Aorta (tissue), 5 donors: ENCODE results near the gene NUDT4. TPM values are rescaled to one million over a fixed set of nuclear protein-coding genes. Genes with fewer than 3 reads are reported as not detected.
A peak's percentile ranks its signal among the peaks of the same experiment; 100 is the strongest.

ENCODE experiments used
- ATAC-seq: fragments of 200-7000 bp; cut with Tn5 transposase; one replicate; pipeline ENCODE4 v1.9.1; 2022; ENCODE audit warnings: moderate library complexity; ENCODE audit not compliant: low FRiP score
- DNase-seq, 2 donors: peaks; one replicate each; pipeline ENCODE4 v3.0.0-alpha.2; 2020
- H3K27ac ChIP-seq, 2 donors: one replicate each; pipeline ENCODE4 v1.5.1; 2013; ENCODE audit warnings: low read length in 2 of 2, mild to moderate bottlenecking in 2 of 2, moderate library complexity in 2 of 2, control low read depth in 1 of 2, inconsistent platforms in 1 of 2, low read depth in 1 of 2
- H3K27me3 ChIP-seq, 2 donors: one replicate each; pipeline ENCODE4 v1.6.1; 2013; ENCODE audit warnings: control low read depth in 1 of 2, low read length in 1 of 2, mild to moderate bottlenecking in 1 of 2, moderate library complexity in 1 of 2; ENCODE audit not compliant: insufficient read depth in 2 of 2, control insufficient read depth in 1 of 2
- H3K36me3 ChIP-seq, 2 donors: one replicate each; pipeline ENCODE4 v1.6.1; 2013; ENCODE audit warnings: control low read depth in 1 of 2, low read length in 1 of 2, mild to moderate bottlenecking in 1 of 2; ENCODE audit not compliant: insufficient read depth in 2 of 2, control insufficient read depth in 1 of 2
- H3K4me1 ChIP-seq, 2 donors: one replicate each; pipeline ENCODE4 v1.6.1; 2013; ENCODE audit warnings: low read length in 2 of 2, control low read depth in 1 of 2, mild to moderate bottlenecking in 1 of 2, moderate library complexity in 1 of 2; ENCODE audit not compliant: insufficient read depth in 2 of 2, control insufficient read depth in 1 of 2
- H3K4me3 ChIP-seq, 2 donors: one replicate each; pipeline ENCODE4 v1.5.1; 2013; ENCODE audit warnings: low read length in 2 of 2, control low read depth in 1 of 2, mild to moderate bottlenecking in 1 of 2
- H3K9me3 ChIP-seq: one replicate; pipeline ENCODE4 v1.6.1; 2013; ENCODE audit warnings: mild to moderate bottlenecking, low read length; ENCODE audit not compliant: control insufficient read depth
- WGBS, 2 donors: extraction: QIAGEN DNeasy Blood & Tissue Kit; methylation state at CpG; one replicate each; pipeline ENCODE4 v1.1.7; 2013; 5-methylcytosine and 5-hydroxymethylcytosine counted together
- intact Hi-C, 2 donors: fragments of 100-400 bp; cut with DNase I; formaldehyde crosslinking; loops; one replicate each; pipeline versions ENCODE4 v1.14.2 to v1.15.0; 2022
- polyA plus RNA-seq, 2 donors: library from polyadenylated mRNA; stranded (reverse); fragments of 200-250 nt; gene quantifications; one replicate each; pipeline ENCODE4 v1.2.3, GENCODE V29; 2013
- total RNA-seq, 2 donors: library from RNA; stranded (reverse); fragmentation: NEBNext Ultra II Directional; extraction: Animal tissue kit (Norgen Biotek cat#: 25700); gene quantifications; one replicate each; pipeline ENCODE4 v1.2.1, GENCODE V29; 2021
- donor health status: healthy with polysubstance abuse.
- donor health status: Bipolar disorder and iron deficiency.
- donor health status: DM: no; HTN: no; CAD: no.
- donor health status: DM: no; HTN: no; CAD: no.
- donor health status: DM: yes; HTN: yes; CAD: no.

The NUDT4 gene
- total and polyA plus RNA-seq, 4 donors: 47.3 to 101 (median 65.6) TPM

DNA sequence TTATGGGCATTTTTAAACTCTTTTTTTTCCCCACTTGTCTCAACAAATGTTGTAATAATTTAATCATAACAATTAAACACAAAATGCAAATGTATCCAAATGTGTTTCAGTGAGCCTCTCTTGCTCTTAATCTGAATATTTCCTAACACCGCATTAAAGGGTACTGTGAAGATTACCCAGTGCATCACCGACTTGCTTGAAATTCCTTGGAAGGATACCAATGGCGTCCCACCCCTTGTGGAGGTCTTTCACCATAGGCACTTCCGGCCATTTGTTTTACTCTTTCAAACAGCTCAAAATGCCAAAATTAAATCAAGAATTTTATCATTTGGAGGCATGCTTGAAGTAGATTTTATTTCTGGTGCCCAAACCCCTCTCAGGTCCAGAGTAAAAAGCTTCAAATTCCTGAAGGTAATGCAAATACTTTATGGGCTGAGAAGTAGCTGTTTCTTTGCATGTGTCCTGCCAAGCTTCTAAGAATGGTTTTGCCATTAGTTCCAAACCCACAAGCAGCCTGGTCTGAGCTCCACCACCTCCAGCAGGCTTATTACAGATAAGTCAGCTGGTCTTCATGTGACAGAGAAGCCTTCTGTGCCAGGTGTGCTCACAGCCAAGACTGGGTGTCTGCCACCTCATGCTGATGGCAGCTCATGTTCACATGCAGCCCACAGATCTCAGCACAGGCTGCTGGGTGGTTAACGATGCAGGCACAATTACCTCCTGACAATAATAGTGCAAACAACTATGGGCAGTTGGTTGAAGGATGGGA, 16.4 kb upstream of the NUDT4 start:
- intact Hi-C loops: no loop called here
- WGBS, 2 donors: 12 to 23% methylated on average over 5 of the region's 5 CpGs
- Histone ChIP-seq H3K9me3 (no peaks in the 10 kb centered on the region), H3K27me3 (no peaks in the 10 kb centered on the region), H3K27ac (peak overlapping the region in 1 of 2 donors; percentile 64), H3K4me1 (peaks cover 0 to 7% of the 10 kb centered on the region in 2 donors), H3K36me3 (no peaks in the 10 kb centered on the region), H3K4me3 (no peak overlapping the region)
- no peak for DNase-seq
- peak; percentile 59 for ATAC-seq

DNA sequence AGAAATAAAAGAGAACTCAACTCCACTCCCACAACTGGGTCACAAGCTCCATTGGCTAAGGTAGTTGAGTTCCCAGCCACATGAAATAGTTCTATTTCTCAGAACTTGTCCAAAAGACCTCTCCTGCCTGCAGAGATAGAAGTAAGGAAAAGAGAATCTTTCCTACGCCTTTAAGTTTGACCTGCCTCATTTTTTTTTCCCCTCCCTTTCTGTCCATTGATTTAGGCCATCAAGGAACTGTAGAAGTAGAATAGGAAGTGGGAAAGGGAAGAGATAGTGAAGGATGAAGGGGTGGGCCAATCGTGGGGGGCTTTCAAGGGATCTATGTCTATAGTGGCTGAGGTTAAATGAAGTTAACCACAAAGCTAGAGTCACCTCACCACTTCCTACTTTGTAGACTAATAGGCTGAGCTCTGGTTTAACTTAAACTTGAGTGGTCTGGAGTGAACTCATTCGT, 13.9 kb upstream of the NUDT4 start:
- intact Hi-C loops: no loop called here
- no peak overlapping the region for H3K27ac ChIP-seq
- DNase-seq (no peak), ATAC-seq (no peak)
- no peaks in the 10 kb centered on the region for H3K27me3 ChIP-seq
- no peak overlapping the region for H3K4me3 ChIP-seq
- peaks cover 0 to 7% of the 10 kb centered on the region in 2 donors for H3K4me1 ChIP-seq
- no peaks in the 10 kb centered on the region for H3K36me3 ChIP-seq
- WGBS, 2 donors: 74 to 82% methylated on average over 3 of the region's 3 CpGs
- H3K9me3 ChIP-seq: no peaks in the 10 kb centered on the region

DNA sequence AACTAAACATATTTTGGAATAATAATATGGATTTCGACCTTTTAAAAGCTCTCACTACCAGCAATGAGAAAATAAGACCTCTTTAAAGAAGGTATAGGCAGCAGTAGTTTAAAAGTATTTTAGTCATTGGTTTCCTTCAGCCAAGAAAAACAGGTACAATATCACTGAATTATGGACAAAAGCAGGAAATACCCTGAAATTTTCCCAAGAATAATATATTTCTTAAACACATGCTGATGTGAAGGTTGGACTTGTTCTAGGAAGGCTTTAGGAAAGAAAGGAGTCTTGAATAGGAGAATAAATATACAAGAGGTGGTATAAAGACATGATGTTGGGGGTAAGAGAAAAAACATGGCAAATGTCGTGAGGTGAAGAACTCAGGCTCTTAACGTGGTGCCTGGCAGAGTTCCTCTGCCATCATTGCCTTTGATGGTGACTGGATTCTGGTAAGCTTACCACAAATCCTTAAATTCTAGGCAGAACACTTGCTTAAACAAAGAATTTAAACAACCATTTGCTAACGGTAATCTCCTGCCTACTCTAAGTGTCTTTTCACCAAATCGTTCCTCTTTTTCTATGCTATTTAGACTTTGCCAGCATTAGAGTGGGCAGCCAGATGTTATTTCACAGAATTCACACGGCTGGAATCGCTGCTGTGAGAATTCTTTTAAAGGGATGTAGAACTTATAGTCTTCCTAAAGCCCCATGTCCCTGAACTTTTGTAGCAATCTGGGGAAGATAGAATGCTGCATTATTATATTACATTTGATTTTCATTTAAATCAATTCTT, 11.9 kb upstream of the NUDT4 start:
- no peak overlapping the region for H3K4me3 ChIP-seq
- no peak for ATAC-seq
- no peaks in the 10 kb centered on the region for H3K36me3 ChIP-seq
- peaks cover 0 to 7% of the 10 kb centered on the region in 2 donors for H3K4me1 ChIP-seq
- intact Hi-C loops: no loop called here
- 10 to 14% methylated on average over 7 of the region's 7 CpGs for WGBS, 2 donors
- no peaks in the 10 kb centered on the region for H3K9me3 ChIP-seq
- no peaks in the 10 kb centered on the region for H3K27me3 ChIP-seq
- H3K27ac ChIP-seq: peak overlapping the region in 1 of 2 donors; percentile 44
- no peak for DNase-seq

DNA sequence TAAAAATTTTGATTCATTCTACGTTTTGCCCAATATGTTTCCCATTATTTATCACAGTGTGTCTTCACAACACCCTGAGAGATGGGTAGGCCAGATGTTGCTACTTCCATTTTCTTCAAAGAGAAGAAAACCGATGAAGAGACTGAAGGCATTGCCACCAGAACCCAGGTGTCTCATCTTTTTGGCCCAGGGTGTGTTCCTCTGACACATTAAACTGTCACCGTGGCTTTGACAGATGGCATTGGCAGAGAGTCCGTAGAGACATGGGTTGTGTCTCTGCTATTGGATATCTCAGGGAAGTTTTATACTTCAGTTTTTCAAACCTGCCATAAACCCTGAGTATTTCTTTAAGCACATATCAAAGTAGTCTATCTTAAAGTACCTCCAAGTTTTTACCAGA, 11.3 kb upstream of the NUDT4 start:
- ATAC-seq (no peak), DNase-seq (no peak)
- 77 to 79% methylated on average over 4 of the region's 4 CpGs for WGBS, 2 donors
- Histone ChIP-seq H3K4me3 (no peak overlapping the region), H3K4me1 (peaks cover 0 to 7% of the 10 kb centered on the region in 2 donors), H3K27me3 (no peaks in the 10 kb centered on the region), H3K9me3 (no peaks in the 10 kb centered on the region), H3K36me3 (no peaks in the 10 kb centered on the region), H3K27ac (no peak overlapping the region)
- intact Hi-C loops: no loop called here

DNA sequence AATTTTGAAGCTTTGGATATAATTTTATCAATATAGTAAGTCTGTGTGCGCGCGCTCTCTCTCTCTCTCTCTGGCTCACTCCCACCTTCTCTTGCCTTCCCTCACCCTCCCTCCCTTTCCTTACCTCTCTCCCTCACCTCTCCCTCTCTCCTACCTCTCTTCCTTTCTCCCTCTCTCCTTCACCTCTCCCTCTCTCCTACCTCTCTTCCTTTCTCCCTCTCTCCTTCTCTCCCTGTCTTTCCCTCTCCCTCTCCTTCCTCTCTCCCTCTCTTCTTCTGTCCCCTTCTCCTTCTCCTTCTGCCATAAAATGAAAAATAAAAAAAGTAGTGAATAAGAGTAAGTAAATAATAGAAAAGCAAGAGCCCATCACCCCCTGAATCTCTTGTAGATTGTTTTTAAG, 9.0 kb upstream of the NUDT4 start:
- intact Hi-C loops: no loop called here
- 99% methylated on average over 3 of the region's 3 CpGs for WGBS, 2 donors
- H3K4me1 ChIP-seq: peaks cover 0 to 7% of the 10 kb centered on the region in 2 donors

DNA sequence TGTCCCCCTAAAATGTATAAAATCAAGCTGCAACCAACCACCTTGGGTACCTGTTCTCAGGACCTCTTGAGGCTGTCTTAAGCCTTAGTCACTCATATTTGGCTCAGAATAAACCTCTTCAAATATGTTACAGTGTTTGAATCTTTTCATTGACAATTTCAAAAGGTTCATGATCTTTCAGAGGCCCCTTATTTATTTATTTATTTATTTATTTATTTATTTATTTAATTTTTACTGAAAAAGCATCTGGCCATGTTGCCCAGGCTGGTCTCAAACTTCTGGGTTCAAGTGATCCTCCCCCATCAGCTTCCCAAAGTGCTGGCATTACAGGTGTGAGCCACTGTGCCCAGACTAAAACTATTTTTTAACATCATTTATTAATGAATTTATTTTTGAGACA, 8.2 kb upstream of the NUDT4 start:
- ATAC-seq: no peak
- H3K27me3 ChIP-seq: no peaks in the 10 kb centered on the region
- intact Hi-C loops: no loop called here

More for the DNA sequence above, 9.0 kb upstream of the NUDT4 start:
- no peak overlapping the region for H3K27ac ChIP-seq
- DNase-seq (no peak), ATAC-seq (no peak)
- no peak overlapping the region for H3K4me3 ChIP-seq
- no peaks in the 10 kb centered on the region for H3K36me3 ChIP-seq
- H3K9me3 ChIP-seq: no peaks in the 10 kb centered on the region
- H3K27me3 ChIP-seq: no peaks in the 10 kb centered on the region

DNA sequence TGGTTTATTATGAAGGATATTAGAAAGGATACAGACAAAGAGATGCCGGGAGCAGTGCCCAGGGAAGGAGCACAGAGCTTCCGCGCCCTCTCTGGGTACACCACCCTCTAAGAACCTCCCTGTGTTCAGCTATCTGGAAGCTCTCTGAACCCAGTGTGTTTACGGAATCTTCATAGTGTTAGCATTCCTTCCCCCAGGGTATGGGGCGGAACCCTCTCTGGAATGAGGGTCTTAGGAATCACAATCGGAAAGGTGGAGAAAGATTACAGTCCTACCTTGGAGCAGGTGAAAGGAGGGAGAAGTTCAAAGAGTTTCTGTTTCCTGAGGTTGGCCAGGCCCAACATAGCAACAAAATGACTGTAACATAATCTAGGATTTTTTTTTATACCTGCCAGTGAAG, 6.8 kb upstream of the NUDT4 start:
- intact Hi-C loops: loop anchor here in 1 of 2 donors (10.0 kb wide), 1 partner anchor 186 kb away; no protein-coding TSS in a partner anchor
- no peak overlapping the region for H3K27ac ChIP-seq
- WGBS, 2 donors: 98 to 99% methylated on average over 6 of the region's 6 CpGs
- H3K9me3 ChIP-seq: no peaks in the 10 kb centered on the region
- DNase-seq (no peak), ATAC-seq (no peak)
- no peaks in the 10 kb centered on the region for H3K36me3 ChIP-seq
- no peak overlapping the region for H3K4me3 ChIP-seq
- H3K27me3 ChIP-seq: no peaks in the 10 kb centered on the region
- H3K4me1 ChIP-seq: peaks cover 0 to 6% of the 10 kb centered on the region in 2 donors

More for the DNA sequence above, 8.2 kb upstream of the NUDT4 start:
- H3K4me3 ChIP-seq: no peak overlapping the region
- no peak for DNase-seq
- no peak overlapping the region for H3K27ac ChIP-seq
- no peaks in the 10 kb centered on the region for H3K9me3 ChIP-seq
- H3K36me3 ChIP-seq: no peaks in the 10 kb centered on the region
- peaks cover 0 to 8% of the 10 kb centered on the region in 2 donors for H3K4me1 ChIP-seq

DNA sequence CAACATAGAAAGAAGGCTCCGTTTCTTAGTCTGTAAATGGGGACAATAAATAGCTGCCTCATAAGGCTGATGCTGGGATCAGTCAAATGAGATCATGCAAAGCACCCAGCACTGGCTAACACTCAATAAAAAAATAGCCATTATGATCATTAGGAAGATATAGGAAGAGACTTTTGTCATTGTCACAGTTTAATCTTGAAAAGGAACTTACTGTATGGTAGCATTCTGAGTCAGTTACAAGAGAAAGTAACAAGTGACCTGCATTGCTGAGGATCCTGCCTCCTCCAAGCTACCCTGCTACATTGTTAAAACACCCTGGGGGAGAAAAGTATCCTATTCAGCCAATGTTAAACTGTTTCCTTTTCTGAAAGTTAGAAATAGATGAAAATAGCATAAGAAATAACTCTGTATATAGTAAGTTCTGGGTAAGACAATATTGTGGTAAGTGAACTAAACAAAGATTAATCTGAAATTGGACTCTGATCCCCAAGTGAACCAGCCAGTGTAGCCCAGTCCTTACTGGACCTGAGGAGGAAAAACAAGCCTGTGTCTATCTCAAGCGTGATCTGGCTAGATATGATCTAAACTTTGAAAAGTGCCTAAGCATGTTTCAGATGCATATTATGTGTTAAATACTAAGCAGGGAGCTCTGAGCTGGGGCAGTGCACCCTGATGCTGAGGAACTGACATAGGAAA, 3.6 kb upstream of the NUDT4 start:
- DNase-seq (no peak), ATAC-seq (no peak)
- no peak overlapping the region for H3K4me3 ChIP-seq
- intact Hi-C loops: loop anchor here in 1 of 2 donors (10.0 kb wide), 1 partner anchor 189 kb away; no protein-coding TSS in a partner anchor
- H3K9me3 ChIP-seq: no peaks in the 10 kb centered on the region
- peaks cover 0 to 4% of the 10 kb centered on the region in 2 donors for H3K4me1 ChIP-seq
- no peaks in the 10 kb centered on the region for H3K36me3 ChIP-seq
- WGBS, 2 donors: 20 to 21% methylated on average over 2 of the region's 2 CpGs
- H3K27me3 ChIP-seq: no peaks in the 10 kb centered on the region
- no peak overlapping the region for H3K27ac ChIP-seq
